HT1080 (cell line): Measurements from ENCODE around the gene CCDC85C. TPM values are rescaled to one million over a fixed set of nuclear protein-coding genes. Genes with fewer than 3 reads are reported as not detected.

Source experiments
- DNase-seq: peaks from one replicate; pipeline ENCODE4 v3.0.0-alpha.2; 2015; ENCODE audit warnings: low read depth
- total RNA-seq: library from RNA; depleted of rRNA; stranded (reverse); fragments of >200 nt; shearing (Covaris generic); gene quantifications from 2 replicates; pipeline ENCODE4 v1.2.3, GENCODE V29; 2014

CCDC85C gene
- total RNA-seq, 1 experiment from 2014 or later = 52.7 TPM

DNA sequence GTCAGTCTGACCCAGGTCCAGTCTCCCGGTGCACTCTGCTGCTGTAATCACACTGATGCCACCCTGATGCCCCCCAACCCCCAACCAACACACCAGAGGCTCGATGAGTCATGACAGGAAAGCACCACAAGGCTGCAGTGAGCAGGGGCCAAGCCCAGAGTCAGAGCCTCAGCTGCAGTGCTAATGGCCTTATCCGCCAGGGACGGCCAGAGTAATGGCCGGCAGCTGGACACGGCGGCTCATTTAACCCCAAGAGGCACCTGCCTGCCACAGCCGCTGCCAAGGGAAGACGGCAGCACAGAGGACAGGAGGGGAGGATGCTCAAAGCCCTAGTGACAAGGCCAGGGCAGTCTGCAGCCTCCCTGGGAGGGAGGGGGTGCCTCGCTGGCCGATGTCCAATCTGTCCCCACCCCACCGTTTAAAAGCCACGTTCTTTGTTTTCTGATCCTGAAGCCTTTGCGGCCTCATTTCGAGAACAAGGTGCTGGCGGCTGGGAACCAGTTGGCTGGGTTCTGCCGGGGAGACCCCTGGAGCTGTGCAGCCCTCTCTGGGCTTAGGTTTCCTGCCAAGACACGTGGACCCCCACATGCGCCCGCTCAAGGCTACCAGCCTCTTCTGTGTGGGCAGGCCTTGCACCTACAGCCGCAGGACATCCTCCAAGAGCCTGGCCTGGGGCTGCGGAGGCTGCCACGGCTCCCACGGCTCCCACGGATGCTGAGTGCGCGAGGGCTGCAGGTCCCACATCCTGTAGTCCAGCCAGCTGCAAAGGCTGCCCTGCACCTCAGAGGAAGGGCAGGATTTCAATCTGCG is 13.1 kb downstream of the CCDC85C start:
- peak; percentile 78 for DNase-seq

- no peak for DNase-seq
These were observed 14.1 kb downstream of the CCDC85C start for GRCh38 chr14:99589651-99590530.

GRCh38 chr14:99589031-99589441 is 15.0 kb downstream of the CCDC85C start:
- no peak for DNase-seq

- DNase-seq = no peak
These were observed 16.3 kb downstream of the CCDC85C start for GRCh38 chr14:99587460-99588278.

GRCh38 chr14:99586761-99587459 is 17.1 kb downstream of the CCDC85C start:
- DNase-seq = peak; percentile 7

DNA sequence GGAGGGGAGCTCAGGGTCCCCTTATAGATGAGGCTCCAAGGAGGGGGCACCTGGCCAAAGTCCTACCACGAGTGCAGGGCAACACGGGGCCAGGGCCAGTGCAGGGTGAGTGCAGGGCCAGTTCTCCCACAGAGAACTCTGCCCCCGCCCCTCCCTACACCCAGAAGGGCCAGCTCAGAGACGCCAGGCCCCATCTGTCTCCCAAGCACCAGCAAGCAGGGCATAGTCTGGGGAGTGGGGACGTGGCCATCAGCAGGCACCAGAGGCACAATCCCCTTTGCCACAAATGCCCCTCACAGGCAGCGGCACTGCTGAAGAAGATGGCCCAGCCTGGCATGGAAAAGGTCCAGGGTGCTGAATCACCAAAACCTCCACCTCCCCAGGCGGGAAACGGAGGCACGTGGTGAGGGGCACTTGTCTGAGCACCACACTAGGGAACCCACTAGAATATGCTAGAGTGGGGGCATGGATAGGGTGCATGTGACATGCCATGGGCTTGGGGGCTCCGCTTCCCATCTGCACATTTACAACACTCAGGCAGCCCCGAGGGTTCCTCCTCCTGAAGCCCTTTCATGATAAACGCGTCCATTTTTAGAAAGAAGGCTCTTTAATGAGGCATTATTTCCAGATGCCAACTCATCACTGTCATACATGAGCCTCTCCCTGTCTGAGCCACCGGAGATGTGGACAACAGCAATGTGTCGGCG is 17.8 kb downstream of the CCDC85C start:
- no peak for DNase-seq

GRCh38 chr14:99584823-99585222 is 19.2 kb downstream of the CCDC85C start:
- DNase-seq = no peak

DNA sequence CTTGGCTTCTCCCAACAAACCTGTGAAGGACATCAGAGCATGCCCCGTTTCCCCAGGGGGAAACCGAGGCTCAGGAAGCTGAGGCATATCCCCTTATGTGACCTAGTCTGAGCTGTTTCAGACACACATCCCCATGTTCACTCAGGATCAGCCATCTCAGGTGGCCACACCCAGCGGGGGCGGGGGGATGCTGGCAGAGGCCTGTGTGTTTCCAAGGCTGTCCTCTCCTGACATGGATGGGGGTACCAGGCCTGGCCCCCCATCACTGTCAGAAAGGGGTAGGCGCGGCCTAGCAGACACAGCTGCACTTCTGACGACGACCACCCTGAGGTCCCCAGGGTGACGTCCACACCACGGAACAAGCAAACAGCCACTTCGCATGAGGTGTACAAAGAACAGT is 22.1 kb downstream of the CCDC85C start:
- no peak for DNase-seq

GRCh38 chr14:99581374-99581773 is 22.6 kb downstream of the CCDC85C start:
- no peak for DNase-seq

DNA sequence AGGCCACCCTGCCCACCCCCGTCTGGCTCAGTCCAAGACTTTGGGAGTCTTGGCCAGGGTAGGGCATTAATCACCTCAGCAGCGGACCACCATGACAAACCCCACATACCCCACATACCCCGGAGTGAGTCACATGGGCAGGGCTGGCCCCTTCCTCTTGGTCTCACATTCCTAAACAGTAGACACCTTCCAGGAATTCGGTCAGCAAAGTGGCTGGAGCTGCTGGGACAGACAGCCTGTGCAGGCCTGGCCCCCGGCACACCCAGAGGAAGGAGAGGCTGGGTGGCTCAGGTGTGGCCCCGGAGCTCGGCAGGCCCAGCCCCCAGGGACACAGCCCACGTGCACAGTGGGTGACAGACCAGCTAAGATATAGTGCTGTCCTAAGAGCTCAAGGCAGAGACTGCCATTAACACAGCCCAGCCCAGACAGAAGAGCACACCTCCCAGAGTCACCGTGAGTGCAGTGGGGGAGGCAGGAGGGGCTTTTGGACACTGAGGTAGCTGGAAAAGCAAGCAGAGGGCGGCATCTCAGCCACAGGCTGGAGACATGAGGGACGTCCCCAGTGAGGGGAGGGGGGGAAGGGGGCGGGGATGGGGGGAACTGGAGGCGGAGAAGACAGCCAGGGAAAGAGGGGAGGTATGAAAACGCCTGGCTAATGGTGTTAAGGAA is 24.0 kb downstream of the CCDC85C start:
- peak; percentile 96 for DNase-seq

DNA sequence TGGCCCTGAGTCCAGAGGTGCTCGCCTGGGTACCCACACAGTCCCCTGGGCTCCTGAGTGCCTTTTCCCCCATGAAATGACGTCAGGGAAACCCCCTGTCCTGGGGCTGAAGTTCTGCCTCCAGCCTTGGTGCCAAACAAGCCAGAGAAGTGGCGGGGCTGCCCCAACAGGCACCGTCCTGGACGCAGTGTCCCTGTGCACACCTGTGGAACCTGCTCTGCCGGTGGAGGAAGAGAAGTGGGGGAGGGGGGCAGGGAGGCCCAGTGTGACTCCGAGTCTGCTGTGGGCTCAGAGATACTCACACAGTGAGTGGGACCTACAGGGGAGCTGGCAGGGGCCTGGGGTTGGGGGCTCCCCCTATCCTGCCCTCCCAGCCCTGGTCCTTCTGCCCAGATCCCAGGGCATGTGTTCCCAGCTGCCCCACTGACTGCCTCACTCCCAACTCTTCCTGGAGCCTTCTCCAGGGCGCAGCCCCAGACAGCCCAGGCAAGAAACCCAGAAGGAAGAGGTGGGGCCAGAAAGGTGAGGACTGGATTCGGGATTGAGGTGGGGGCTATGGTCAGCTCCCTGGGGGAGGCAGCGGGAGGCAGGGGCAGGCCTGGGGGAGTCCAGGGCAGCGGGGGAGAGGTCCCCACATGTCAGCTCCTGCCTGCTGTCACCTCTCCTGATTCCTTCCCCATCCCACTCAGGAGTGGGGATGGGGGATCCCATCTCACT is 24.7 kb downstream of the CCDC85C start:
- no peak for DNase-seq

- no peak for DNase-seq
These were observed 25.4 kb downstream of the CCDC85C start for GRCh38 chr14:99578541-99579101.

- no peak for DNase-seq
These were observed 27.0 kb downstream of the CCDC85C start for GRCh38 chr14:99576761-99577705.

GRCh38 chr14:99576304-99576703 is 27.7 kb downstream of the CCDC85C start:
- DNase-seq = no peak

- DNase-seq = peak; percentile 62
These were observed 28.7 kb downstream of the CCDC85C start for GRCh38 chr14:99575043-99576023.
